Right lobe of liver (tissue), 4 donors: ENCODE results near the gene DLG3.

Experiments
- CTCF ChIP-seq, 4 donors: fragments of 200-600 bp in 3 of 4; fragments of 450-650 bp in 1 of 4; IDR thresholded peaks; one replicate each; pipeline versions ENCODE4 v1.5.1 to v1.8.0; 2016 to 2022; ENCODE audit warnings: antibody characterized with exemption in 4 of 4, mild to moderate bottlenecking in 2 of 4
- POLR2A ChIP-seq: fragments of 450-650 bp; IDR thresholded peaks from one replicate; pipeline ENCODE4 v1.6.1; 2017; ENCODE audit warnings: antibody characterized with exemption, mild to moderate bottlenecking
- donor health status: DM: no; HTN: no; CAD: no.
- donor health status: DM: no; HTN: no; CAD: no.
- donor health status: DM: no; HTN: yes; CAD: no.

GRCh38 chrX:70421618-70422017, 23.0 kb upstream of the DLG3 start:
- no peak for TF ChIP-seq CTCF (IDR thresholded peaks at IDR 0.05)
- TF ChIP-seq POLR2A: no peak
